NCI-H82 treated with DMSO at 0.1 percent for 48 hours (cell line): ENCODE measurements around the gene ZDHHC5.
"Not testable (repeated sequence)": the region's sequence is repeated elsewhere in the genome, so short reads cannot be mapped to it uniquely, and the experiment has no call there.

ENCODE experiments used
- DNase-seq: peaks from one replicate; lab custom pipeline; 2025; ENCODE audit not compliant: unreplicated experiment; lab: John Stamatoyannopoulos, UW

Gene ZDHHC5

DNA sequence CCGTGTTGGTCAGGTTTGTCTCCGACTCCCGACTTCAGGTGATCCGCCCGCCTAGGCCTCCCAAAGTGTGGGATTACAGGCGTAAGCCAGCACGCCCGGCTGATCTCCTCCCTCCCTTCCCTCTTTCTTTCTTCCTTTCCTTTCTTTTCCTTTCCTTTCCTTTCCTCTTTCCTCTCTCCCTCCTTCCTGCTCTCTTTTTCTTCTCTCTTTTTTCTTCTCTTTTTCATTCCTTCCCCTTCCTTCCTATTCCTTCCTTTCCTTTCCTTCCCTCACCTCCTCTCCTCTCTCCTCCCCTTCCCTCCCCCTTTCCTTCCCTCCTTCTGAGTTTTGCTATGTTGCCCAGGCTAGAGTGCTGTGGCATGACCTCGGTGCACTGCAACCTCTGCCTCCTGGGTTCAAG is 3.9 kb upstream of the ZDHHC5 start:
- DNase-seq: no peak

DNA sequence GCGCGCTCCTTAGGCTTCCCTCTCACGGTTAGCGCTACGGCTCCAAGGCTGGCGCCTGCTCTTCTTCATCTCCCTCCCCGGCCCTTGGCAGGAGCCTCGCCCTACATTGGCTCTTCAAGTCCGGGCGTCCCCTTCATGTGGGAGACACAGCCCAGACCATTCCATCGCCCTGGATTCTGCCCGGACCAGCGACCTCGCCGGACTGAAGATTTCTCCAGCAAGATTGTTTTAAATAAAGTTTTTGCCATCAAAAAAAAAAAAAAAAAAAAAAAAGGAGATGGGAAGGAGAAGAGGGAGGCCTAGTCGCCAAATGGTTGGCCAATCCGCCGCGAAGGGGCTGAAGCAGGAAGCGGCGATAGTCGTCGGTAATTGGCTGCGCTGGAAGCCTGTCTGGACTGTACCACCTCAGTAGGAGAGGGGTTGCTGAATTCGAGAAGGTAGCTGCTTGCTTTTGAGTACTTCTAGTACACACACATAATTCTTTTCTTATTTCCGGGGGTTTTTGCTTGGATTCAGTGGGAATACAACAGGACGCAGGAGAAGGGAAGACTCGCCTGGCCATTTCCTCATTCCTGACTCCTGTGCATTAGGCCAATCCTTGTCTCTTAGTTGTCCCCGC is 688 bp upstream of the ZDHHC5 start:
- peak; percentile 98 for DNase-seq

DNA sequence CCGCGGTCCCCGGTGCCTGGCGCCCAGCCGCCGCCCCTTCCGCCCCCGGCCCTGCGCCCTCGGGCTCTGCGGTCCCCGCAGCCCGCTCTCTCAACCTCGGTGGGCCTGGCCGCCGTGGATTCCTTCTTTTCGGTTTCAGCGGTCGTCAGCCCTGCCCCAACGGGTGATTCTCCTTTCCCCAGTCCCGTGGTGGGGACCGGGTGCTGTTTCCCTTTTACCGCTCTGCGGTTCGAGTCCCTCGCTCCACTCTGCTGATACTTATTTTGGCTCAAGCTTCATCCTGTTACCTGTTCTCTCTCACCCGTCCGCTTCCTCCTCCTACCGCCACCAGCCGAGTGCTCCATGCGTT is 494 bp downstream of the ZDHHC5 start:
- DNase-seq: no peak

DNA sequence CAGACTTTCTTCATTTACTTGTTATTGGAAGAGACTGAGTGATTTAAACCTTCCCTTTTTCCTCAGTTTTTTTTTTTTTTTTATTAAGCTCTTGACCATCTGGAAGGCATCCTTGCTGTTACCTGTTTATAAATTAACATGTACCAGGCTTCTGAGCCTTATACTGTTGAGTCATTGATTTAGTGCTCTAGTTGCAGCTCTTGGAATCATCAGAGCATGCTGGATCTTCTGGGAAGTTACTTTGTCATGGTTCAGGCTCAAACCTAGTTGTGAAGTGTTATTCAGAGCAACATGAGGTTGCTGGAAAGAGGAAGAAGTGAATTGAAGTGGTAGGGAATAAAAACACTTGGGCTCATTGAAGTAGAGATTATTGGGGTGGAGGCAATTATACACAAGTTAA is 6.3 kb downstream of the ZDHHC5 start:
- no peak for DNase-seq

DNA sequence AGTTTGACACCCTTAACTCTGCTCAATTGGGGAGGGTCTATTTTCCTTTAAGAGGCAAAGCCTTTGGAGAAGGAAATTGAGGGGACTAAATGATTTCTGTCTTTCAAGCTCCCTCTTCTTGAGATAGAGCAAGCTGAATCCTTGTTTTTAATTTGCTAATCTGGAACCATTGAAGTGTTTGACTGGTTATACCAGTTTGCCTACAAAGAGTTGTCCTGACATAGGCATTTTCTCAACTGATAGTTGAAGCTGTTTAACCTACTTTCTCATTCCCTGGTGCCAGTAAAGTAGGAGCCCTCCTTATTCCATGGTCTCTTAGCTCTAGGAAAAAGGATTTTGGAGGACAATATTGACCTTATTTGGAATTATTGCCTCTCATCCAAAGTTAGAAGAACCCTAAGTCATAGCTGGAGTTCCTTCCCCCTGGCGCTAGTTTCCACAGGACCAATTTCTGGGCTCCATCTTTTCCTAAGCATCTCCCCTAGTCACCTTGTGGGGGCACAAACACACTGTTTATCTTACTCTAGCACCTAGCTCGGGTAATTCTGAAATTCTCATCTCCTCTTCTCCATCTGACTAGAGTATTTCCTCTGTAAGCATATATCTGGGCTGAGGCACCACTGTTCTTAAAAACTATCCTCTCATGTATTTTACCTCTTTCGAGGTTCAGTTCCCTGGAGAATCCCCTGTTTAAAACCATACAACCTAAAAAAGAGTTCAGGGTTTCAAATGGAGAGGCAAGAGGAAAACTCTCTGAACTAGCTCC is 7.4 kb downstream of the ZDHHC5 start:
- DNase-seq: no peak

DNA sequence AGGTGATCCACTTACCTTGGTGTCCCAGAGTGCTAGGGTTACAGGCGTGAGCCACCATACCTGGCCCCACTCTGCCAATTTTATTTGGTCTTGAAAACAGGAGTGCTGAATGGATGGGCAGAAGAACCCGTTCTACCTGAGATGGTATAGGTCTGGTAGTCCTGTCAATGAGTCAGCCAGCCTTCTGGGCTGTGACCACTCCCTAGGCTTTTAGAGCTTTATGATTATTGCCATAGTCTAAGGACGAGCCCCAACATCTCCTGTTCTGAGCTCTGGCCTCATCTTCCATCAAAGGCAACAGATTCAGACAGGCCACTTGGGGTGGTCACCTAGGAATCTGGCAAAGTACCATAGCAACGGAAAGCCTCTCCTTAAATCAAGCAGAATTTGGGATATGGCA is 11.5 kb downstream of the ZDHHC5 start:
- DNase-seq: no peak

DNA sequence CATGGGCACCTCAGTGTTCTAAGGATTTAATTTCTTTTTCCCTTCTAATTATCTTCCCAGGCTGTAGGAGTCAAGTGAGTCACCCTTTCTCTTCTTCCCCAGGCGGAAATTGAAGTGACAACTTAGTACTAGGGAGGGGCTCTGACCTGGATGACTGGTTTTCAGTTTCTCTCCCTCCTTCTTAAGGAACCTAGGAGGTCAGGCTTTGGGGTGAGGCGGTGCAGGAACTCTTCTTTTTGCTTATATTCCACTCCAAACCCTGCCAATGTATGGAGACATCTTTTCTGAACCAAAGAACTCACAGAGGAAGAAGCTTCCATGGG is 12.6 kb downstream of the ZDHHC5 start:
- no peak for DNase-seq

DNA sequence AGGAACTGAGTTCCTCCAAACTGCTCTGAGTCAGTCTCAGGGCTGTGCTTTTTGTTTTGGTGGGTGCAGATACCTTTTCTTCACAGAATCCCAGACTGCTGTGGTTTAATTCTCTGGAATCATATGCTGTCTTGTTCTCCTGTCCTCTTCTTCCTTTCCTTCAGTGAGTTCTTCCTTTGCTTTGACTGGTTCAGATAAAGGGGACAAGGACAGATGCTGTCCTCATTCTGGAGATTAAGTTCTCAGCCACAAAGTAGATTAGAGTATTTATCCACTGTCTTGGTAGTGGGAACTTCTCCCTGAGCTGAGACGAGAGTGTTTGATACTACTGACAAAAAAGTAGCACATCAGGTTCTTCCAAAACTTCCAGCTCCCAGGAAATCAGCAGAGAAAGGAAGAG is 13.3 kb downstream of the ZDHHC5 start:
- peak; percentile 82 for DNase-seq

DNA sequence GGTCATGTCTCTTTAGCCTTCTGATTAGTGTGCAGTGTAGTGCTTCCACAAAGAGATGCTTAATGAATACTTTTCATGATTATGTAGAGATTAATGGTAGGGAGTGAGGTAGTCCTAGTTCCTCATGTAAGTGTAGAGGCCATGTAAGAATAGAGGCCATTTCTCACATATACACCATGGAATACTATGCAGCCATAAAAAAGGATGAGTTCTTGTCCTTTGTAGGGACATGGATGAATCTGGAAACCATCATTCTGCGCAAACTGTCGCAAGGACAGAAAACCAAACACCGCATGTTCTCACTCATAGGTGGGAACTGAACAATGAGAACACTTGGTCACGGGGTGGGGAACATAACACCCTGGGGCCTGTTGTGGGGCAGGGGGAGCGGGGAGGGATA is 22.6 kb downstream of the ZDHHC5 start:
- DNase-seq: not testable (repeated sequence)

DNA sequence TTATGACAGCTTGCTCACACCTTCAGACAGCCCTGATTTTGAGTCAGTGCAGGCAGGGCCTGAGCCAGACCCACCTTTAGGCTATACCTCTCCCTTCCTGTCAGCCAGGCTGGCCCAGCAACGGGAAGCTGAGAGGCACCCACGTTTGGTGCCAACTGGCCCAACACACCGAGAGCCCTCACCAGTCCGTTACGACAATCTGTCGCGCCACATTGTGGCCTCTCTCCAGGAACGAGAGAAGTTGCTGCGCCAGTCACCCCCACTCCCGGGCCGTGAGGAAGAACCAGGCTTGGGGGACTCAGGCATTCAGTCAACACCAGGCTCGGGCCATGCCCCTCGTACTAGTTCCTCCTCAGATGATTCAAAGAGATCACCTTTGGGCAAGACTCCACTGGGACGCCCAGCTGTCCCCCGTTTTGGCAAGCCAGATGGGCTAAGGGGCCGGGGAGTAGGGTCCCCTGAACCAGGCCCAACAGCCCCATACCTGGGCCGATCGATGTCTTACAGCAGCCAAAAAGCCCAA is 31.0 kb downstream of the ZDHHC5 start:
- no peak for DNase-seq

DNA sequence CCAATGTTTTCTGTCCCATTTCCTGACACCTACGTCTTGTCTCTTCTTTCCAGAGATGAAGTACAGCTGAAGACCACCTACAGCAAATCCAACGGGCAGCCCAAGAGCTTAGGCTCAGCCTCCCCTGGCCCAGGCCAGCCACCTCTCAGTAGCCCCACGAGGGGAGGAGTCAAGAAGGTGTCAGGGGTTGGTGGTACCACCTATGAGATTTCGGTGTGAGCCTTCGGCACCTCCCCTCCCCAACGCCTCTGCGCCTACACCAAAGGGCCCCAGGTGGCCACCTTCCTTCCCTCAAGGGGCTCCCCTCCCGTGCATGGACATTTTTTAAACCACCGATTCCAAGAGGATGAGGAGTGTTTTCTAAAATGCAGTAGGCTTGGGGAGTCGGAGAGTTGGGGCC is 31.9 kb downstream of the ZDHHC5 start:
- DNase-seq: no peak

DNA sequence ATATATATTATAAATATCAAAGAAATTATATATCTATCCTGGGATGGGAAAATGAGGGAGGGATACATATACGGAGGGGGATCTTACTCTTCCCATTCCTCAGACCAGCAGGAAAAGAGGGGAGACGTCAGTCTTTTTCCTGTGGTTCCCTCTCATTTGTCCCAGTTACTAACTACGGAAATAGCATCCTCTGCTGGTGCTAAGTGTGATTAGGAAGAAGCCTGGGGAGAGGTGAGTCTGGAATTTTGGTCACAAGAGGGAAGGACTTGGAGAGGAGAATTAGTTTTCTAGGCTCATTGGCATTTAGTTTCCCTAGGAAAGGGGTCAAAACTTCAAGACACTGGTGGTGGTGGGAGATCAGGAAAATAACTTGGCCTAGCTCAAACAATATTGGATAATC is 32.5 kb downstream of the ZDHHC5 start:
- DNase-seq: no peak

DNA sequence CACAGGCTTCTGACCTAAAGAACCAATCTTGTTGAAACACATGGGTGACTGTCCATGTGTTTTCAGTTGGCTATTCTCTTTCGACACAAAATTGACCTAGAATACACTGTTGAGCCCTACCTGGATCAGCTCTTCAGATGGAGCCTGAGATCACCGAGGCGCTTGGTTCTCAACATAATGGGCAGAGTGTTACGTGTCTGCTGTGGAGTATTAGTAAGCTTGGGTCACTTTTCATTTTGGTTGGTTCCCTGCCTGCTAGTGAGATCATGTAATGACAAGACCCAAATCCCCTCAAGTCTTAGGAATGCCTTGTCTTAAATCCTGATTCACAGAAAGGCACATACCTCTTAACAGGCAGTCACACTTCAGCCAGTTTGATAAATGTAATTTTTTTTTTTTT is 35.4 kb downstream of the ZDHHC5 start:
- no peak for DNase-seq

DNA sequence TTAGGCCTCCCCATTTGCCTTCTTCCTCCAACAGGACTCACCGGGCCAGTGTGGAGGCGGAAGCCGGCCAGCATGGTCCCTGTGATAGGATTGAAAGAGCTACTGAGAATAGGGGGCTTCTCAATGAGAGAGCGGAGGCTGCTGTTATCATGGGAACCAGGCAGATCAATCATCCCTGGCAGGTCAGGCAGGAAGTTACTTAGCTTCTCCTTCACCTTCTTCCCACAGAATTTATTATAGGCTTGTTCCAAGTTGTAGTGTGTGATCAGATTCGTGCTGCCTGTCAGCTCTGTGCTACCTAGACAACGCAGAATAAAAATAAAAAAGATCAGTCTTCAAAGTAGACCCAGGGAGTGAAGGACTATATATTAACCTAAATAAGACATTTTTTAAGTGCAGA is 37.0 kb downstream of the ZDHHC5 start:
- DNase-seq: no peak

DNA sequence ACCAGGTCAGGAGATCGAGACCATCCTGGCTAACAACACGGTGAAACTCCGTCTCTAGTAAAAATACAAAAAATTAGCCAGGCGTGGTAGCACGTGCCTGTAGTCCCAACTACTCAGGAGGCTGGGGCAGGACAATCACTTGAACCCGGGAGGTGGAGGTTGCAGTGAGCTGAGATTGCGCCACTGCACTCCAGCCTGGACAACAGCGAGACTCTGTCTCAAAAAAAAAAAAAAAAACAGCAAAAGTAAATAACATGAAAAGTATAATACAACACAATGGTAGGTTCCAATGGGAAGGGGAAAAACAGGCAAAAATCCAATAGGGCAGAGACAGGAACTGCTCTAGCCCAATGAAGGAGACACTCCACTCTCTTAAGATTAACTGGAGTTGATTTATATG is 37.5 kb downstream of the ZDHHC5 start:
- not testable (repeated sequence) for DNase-seq

DNA sequence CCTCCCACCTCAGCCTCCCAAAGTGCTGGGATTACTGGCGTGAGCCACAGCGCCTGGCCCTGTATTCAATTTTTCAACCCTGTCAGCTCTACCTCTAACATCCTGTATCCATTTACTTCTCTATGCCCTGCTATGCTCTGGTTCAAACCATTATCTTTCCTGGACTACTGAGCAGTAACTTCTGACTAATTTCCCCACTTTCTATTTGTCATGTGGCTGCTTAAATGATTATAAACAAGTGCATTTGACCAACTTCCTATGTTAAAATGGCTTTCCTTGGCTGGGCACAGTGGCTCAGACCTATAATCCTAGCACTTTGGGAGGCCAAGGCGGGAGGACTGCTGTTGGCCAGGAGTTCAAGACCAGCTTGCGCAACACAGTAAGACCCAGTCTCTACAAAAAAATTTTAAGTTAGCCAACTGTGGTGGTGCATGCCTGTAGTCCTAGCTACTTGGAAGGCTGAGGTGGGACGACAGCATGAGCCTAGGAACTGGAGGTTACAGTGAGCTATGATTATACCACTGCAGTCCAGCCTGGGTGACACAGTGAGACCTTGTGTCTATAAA is 42.0 kb downstream of the ZDHHC5 start:
- no peak for DNase-seq

DNA sequence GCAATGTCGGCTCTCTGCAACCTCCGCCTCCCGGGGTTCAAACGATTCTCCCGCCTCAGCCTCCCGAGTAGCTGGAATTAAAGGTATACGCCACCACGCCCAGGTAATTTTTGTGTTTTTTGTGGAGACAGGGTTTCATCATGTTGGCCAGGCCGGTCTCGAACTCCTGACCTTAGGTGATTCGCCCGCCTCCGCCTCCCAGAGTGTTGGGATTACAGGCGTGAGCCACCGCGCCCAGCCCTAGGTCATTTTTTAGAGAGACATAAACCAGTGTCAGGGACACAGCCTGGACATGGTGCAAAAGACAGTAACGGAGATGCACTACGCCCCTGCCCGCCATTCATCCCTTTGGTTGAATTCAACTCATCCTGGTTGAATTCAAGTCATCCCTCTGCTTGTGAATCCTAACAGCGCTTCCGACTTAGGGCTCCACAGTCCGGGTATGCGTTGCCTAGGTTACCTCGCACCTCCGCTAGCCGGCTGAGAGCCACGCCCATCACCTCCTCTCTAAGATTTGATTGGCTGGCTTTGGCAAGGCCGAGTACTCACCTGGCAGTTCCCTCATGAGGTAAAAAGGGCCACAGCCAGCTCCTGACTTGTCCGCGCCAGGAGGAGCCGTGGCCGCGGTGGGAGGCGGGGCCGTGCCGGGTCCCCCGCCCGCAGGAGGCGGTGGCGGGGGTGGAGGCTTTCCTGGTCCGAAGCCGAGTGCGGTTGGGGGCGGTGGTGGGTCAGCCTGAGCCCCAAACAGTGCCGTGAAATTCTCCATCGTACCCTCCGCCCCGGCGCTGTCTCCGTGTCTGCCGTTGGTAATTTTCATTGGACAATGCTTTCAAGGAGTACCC is 43.7 kb downstream of the ZDHHC5 start, which contains the start of gene MED19:
MED19 (minus strand) TSS at position 802 of the 842 bp plus-strand sequence; CDS start at position 766, 36 bp downstream.
- DNase-seq: peak; percentile 48

DNA sequence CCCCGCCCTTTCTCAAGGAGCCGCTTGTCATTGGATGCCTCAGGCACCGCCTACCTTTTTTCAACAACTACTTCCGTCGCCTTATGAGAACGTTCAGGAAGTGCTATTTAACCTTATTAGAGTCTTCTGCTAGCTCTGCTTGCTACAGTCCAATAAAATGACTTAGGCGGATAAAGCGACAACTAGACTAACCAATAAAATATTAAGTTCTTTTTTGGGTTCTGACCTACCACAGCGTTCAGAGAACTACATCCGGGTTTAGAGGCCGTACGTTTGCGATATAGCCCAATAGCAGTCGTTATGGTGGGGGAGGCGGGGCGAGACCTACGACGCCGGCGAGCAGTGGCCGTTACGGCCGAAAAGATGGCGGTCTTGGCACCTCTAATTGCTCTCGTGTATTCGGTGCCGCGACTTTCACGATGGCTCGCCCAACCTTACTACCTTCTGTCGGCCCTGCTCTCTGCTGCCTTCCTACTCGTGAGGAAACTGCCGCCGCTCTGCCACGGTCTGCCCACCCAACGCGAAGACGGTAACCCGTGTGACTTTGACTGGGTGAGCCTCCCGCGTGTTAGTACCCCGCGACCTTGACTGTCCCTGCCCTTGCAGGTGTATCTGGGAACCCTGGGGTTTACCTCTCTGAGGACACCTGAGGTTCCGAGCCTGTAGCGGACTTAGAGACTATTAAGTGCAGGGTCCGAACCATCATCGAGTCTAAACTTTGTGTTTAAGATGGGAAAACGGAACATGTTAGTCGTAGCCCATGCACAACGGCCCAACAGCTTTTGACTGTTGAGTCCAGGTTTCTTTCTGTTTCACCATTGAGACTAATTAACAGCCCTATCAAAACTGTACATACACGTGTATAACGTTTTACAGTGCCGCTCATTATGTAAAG is 44.6 kb downstream of the ZDHHC5 start, which contains the start of gene TMX2:
TMX2 (plus strand) TSS at position 338 of the 895 bp plus-strand sequence; CDS start at position 364, 26 bp downstream.
- DNase-seq: peak; percentile 99

DNA sequence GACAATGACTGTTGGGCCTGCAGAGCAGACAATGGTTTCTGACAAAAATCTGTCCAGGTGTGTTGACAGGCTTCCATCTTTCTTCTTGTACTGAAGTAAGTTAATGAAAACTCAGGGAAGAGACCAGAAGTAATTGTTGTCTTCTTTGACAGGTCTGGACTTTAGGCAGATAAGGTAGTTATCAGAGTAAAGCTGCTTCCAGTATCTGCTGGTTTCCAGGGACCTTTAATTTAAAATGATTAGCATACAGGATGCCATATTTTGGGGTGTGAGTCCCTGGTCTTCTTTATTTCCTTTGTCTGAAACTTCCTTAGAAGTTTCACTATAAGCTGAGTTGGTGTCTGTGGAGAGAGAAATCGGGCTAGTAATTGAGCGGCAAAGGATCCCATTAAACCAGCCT is 45.9 kb downstream of the ZDHHC5 start:
- DNase-seq: no peak

DNA sequence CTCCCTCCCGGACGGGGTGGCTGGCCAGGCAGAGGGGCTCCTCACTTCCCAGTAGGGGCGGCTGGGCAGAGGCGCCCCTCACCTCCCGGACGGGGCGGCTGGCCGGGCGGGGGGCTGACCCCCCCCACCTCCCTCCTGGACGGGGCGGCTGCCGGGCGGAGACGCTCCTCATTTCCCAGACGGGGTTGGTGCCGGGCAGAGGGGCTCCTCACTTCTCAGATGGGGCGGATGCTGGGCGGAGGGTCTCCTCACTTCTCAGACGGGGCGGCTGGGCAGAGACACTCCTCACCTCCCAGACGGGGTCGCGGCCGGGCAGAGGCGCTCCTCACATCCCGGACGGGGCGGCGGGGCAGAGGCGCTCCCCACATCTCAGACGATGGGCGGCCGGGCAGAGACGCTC is 48.8 kb downstream of the ZDHHC5 start:
- DNase-seq: not testable (repeated sequence)
